SK-N-SH (cell line): ENCODE data around the gene SIM2. TPM values are rescaled to one million over a fixed set of nuclear protein-coding genes. Genes with fewer than 3 reads are reported as not detected.

Experiments used
- CTCF ChIA-PET: fragments of 300-600, 350-600 bp; formaldehyde crosslinking; extraction: SDS; loops from one replicate; lab custom pipeline; 2021; lab: Yijun Ruan, JAX
- POLR2A ChIA-PET: fragments of 350-600 bp; sonication (Branson Sonifier 250); formaldehyde crosslinking; extraction: SDS; loops from one replicate; lab custom pipeline; 2020; ENCODE audit warnings: antibody characterized with exemption, inconsistent platforms; lab: Yijun Ruan, JAX
- DNase-seq: peaks from one replicate; pipeline ENCODE4 v3.0.0; 2012
- H2AFZ ChIP-seq: fragments of 200-600 bp; sonication (generic); 2 replicates; pipeline ENCODE4 v1.8.1; 2016; ENCODE audit warnings: antibody characterized with exemption, mild to moderate bottlenecking, low read depth
- H3F3A ChIP-seq: fragments of 200-600 bp; sonication (generic); replicated peaks from 2 replicates; pipeline ENCODE3; 2016; ENCODE audit warnings: antibody characterized with exemption, mild to moderate bottlenecking; ENCODE audit not compliant: insufficient read depth
- H3K27ac ChIP-seq, 2 experiments: fragments of 200-500 bp in 1 of 2; fragments of 200-600 bp in 1 of 2; sonication (Bioruptor generic) in 1 of 2; sonication (generic), shearing (Covaris generic) in 1 of 2; 2 replicates each; pipeline versions ENCODE4 v1.5.1 to v1.6.1; 2014 to 2016; ENCODE audit warnings: low read depth in 2 of 2, inconsistent platforms in 1 of 2, low read length in 1 of 2, mild to moderate bottlenecking in 1 of 2, mixed read lengths in 1 of 2
- H3K27me3 ChIP-seq: fragments of 200-600 bp; sonication (generic), shearing (Covaris generic); 2 replicates; pipeline ENCODE4 v1.6.1; 2016; ENCODE audit warnings: mixed run types; ENCODE audit not compliant: insufficient read depth
- H3K36me3 ChIP-seq, 2 experiments: fragments of 200-500 bp in 1 of 2; fragments of 200-600 bp in 1 of 2; sonication (Bioruptor generic) in 1 of 2; sonication (generic) in 1 of 2; replicated peaks in 1 of 2; 2 replicates each; pipeline versions ENCODE3 to v1.5.1; 2014 to 2016; ENCODE audit warnings: low read length in 1 of 2, mild to moderate bottlenecking in 1 of 2; ENCODE audit not compliant: insufficient read depth in 2 of 2, control insufficient read depth in 1 of 2
- H3K4me1 ChIP-seq, 2 experiments: fragments of 200-500 bp in 1 of 2; fragments of 200-600 bp in 1 of 2; sonication (Bioruptor generic) in 1 of 2; sonication (generic), shearing (Covaris generic) in 1 of 2; 2 replicates each; pipeline versions ENCODE4 v1.5.1 to v1.6.1; 2014 to 2016; ENCODE audit warnings: low read depth in 1 of 2, low read length in 1 of 2, mixed run types in 1 of 2; ENCODE audit not compliant: insufficient read depth in 2 of 2, control insufficient read depth in 1 of 2
- H3K4me2 ChIP-seq: fragments of 200-600 bp; sonication (generic), shearing (Covaris generic); 2 replicates; pipeline ENCODE4 v1.6.1; 2017; ENCODE audit warnings: mixed run types
- H3K4me3 ChIP-seq, 2 experiments: fragments of 200-500 bp in 1 of 2; fragments of 200-600 bp in 1 of 2; sonication (Bioruptor generic) in 1 of 2; sonication (generic), shearing (Covaris generic) in 1 of 2; 2 replicates each; pipeline versions ENCODE4 v1.5.1 to v1.8.1; 2014 to 2016; ENCODE audit warnings: low read depth in 2 of 2, inconsistent platforms in 1 of 2, low read length in 1 of 2, mild to moderate bottlenecking in 1 of 2, mixed read lengths in 1 of 2, moderate library complexity in 1 of 2
- H3K79me2 ChIP-seq: fragments of 200-600 bp; sonication (generic); 2 replicates; pipeline ENCODE4 v1.8.1; 2017; ENCODE audit warnings: mild to moderate bottlenecking; ENCODE audit not compliant: insufficient read depth
- H3K9ac ChIP-seq: fragments of 200-600 bp; sonication (generic); 2 replicates; pipeline ENCODE4 v1.6.1; 2017; ENCODE audit warnings: mixed run types
- H3K9me2 ChIP-seq: fragments of 200-600 bp; sonication (generic); 2 replicates; pipeline ENCODE4 v1.6.1; 2017; ENCODE audit warnings: mixed run types
- H3K9me3 ChIP-seq: fragments of 200-600 bp; sonication (generic); 2 replicates; pipeline ENCODE4 v1.6.1; 2017; ENCODE audit warnings: mixed run types, mild to moderate bottlenecking, moderate library complexity
- H4K20me1 ChIP-seq: fragments of 200-600 bp; sonication (generic); 2 replicates; pipeline ENCODE4 v1.6.1; 2017; ENCODE audit warnings: mild to moderate bottlenecking, mixed run types; ENCODE audit not compliant: insufficient read depth
- CHD2 ChIP-seq: fragments of 150-350 bp; IDR thresholded peaks from 2 replicates; pipeline ENCODE4 v1.6.1; 2018; ENCODE audit warnings: low read length; ENCODE audit not compliant: partially characterized antibody
- EZH2phosphoT487 ChIP-seq: fragments of 200-600 bp; sonication (generic); IDR thresholded peaks from 2 replicates; pipeline ENCODE4 v1.6.1; 2017; ENCODE audit warnings: low read depth, mixed run types, mild to moderate bottlenecking, antibody characterized with exemption, moderate library complexity, borderline replicate concordance
- GABPA ChIP-seq: IDR thresholded peaks from 2 replicates; pipeline ENCODE4 v1.4.0; 2012; ENCODE audit warnings: low read depth, mild to moderate bottlenecking
- GATA2 ChIP-seq: sonication (generic); formaldehyde crosslinking; IDR thresholded peaks from 2 replicates; pipeline ENCODE4 v1.5.0; 2020; ENCODE audit warnings: mild to moderate bottlenecking, missing genetic modification reagents
- NFIC ChIP-seq: IDR thresholded peaks from 2 replicates; pipeline ENCODE4 v1.4.0; 2012; ENCODE audit warnings: borderline replicate concordance
- RAD21 ChIP-seq: IDR thresholded peaks from 2 replicates; pipeline ENCODE4 v1.6.1; 2012; ENCODE audit warnings: mild to moderate bottlenecking, low read length
- RCOR1 ChIP-seq: fragments of 150-350 bp; IDR thresholded peaks from 2 replicates; pipeline ENCODE4 v1.6.1; 2017; ENCODE audit warnings: antibody characterized with exemption, low read length
- RFX5 ChIP-seq: IDR thresholded peaks from 2 replicates; pipeline ENCODE4 v1.6.1; 2012; ENCODE audit warnings: mild to moderate bottlenecking, improper control_type of control experiment, low read length
- SMC3 ChIP-seq: IDR thresholded peaks from 2 replicates; pipeline ENCODE4 v1.6.1; 2012; ENCODE audit warnings: low read depth, low read length, improper control_type of control experiment
- TCF12 ChIP-seq: IDR thresholded peaks from 2 replicates; pipeline ENCODE4 v1.4.0; 2012
- USF1 ChIP-seq: IDR thresholded peaks from 2 replicates; pipeline ENCODE4 v1.4.0; 2012; ENCODE audit warnings: low read depth, borderline replicate concordance
- ZBTB33 ChIP-seq: IDR thresholded peaks from 2 replicates; pipeline ENCODE4 v1.4.0; 2012; ENCODE audit warnings: low read depth, borderline replicate concordance
- WGBS: methylation state at CpG from one replicate; pipeline ENCODE4 v1.1.6; 2017; ENCODE audit warnings: low lambda C conversion rate; 5-methylcytosine and 5-hydroxymethylcytosine counted together
- polyA plus RNA-seq, 3 experiments: library from polyadenylated mRNA; depleted of rRNA; stranded (reverse); fragments of >200 nt; gene quantifications; 2 replicates each; pipeline ENCODE4 v1.2.3, GENCODE V29; 2012
- TF ChIP-seq, protein P1 (sequence below): fragments of 150-350 bp; IDR thresholded peaks from 2 replicates; pipeline ENCODE4 v1.6.1; 2016; ENCODE audit warnings: mild to moderate bottlenecking, low read depth, low read length
- TF ChIP-seq, protein P2 (sequence below): IDR thresholded peaks from 2 replicates; pipeline ENCODE4 v1.4.0; 2012; ENCODE audit warnings: low read depth
- TF ChIP-seq, protein P3 (sequence below): fragments of 200-600 bp; sonication (generic); IDR thresholded peaks from 2 replicates; pipeline ENCODE4 v1.6.1; 2017; ENCODE audit warnings: antibody characterized with exemption, mild to moderate bottlenecking, moderate library complexity

Gene SIM2
- polyA plus RNA-seq, 1 of the 3 experiments (the other 2 are of a cell fraction), result not detected

GRCh38 chr21:36681117-36681631, 17.7 kb upstream of the SIM2 start (continued):
- TF ChIP-seq ZBTB33, result no peak
- no peak for TF ChIP-seq GATA2 (CRISPR knock-in tag)
- no peak for TF ChIP-seq NFIC

DNA sequence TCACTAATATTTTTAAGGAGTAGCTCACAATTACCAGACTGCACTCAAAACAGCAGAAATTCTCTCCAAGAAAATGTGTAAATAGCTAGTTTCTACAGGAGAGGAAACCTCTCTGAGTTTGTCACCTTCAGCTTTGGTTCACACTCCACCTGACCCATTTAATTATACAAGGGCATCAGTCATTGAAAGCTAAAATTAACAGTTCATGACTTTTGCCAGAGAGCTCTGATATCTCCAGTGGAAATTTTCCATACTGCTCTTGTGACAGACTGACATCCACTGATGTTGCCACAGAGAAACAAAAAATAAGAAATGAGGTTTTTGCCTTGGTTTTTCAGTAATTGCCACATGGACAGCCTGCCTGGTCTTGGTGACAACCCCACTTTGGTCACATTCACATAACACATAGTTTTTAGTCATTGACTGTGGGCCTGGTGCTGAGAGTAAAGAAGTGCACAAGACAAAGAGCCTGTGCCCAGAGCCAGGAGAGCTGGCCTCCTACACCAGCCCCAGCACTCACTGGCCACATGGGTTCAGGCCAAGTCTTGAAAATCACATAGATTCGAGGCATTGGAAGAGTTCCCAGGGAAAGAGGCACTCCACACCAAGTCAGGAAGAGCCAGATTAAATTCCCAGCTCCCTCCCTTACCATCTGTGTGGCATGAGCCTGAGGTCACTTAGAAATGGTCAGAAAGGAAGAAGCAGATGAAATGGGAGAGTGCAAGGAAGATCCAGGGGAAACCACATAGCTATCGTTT, 13.8 kb upstream of the SIM2 start:
- CTCF ChIA-PET, result interaction anchor here (0.6 to 1.1 kb wide), 2 partner anchors 54 to 274 kb away, joined by 3 read pairs; no protein-coding TSS in a partner anchor
- no peak for TF ChIP-seq CHD2
- no peak for TF ChIP-seq USF1
- TF ChIP-seq RCOR1, result no peak
- no peak for TF ChIP-seq EZH2phosphoT487
- TF ChIP-seq, protein P1, sequence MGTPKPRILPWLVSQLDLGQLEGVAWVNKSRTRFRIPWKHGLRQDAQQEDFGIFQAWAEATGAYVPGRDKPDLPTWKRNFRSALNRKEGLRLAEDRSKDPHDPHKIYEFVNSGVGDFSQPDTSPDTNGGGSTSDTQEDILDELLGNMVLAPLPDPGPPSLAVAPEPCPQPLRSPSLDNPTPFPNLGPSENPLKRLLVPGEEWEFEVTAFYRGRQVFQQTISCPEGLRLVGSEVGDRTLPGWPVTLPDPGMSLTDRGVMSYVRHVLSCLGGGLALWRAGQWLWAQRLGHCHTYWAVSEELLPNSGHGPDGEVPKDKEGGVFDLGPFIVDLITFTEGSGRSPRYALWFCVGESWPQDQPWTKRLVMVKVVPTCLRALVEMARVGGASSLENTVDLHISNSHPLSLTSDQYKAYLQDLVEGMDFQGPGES, result no peak
- TF ChIP-seq, protein P2, sequence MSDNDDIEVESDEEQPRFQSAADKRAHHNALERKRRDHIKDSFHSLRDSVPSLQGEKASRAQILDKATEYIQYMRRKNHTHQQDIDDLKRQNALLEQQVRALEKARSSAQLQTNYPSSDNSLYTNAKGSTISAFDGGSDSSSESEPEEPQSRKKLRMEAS, result no peak
- no peak for TF ChIP-seq RFX5
- no peak for TF ChIP-seq SMC3
- no peak for TF ChIP-seq ZBTB33
- TF ChIP-seq, protein P3, sequence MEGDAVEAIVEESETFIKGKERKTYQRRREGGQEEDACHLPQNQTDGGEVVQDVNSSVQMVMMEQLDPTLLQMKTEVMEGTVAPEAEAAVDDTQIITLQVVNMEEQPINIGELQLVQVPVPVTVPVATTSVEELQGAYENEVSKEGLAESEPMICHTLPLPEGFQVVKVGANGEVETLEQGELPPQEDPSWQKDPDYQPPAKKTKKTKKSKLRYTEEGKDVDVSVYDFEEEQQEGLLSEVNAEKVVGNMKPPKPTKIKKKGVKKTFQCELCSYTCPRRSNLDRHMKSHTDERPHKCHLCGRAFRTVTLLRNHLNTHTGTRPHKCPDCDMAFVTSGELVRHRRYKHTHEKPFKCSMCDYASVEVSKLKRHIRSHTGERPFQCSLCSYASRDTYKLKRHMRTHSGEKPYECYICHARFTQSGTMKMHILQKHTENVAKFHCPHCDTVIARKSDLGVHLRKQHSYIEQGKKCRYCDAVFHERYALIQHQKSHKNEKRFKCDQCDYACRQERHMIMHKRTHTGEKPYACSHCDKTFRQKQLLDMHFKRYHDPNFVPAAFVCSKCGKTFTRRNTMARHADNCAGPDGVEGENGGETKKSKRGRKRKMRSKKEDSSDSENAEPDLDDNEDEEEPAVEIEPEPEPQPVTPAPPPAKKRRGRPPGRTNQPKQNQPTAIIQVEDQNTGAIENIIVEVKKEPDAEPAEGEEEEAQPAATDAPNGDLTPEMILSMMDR, result no peak
- TF ChIP-seq TCF12, result no peak
- no peak for TF ChIP-seq GABPA
- TF ChIP-seq RAD21, result no peak
- no peaks in the 10 kb centered on the region for H3K79me2 ChIP-seq
- WGBS, result 12% methylated on average over 2 of the region's 2 CpGs
- DNase-seq, result no peak
- H3K36me3 ChIP-seq, result no peaks in the 10 kb centered on the region
- H2AFZ ChIP-seq, result no peak overlapping the region
- no peak overlapping the region for H3K9ac ChIP-seq
- H3F3A ChIP-seq, result no peaks in the 10 kb centered on the region
- H4K20me1 ChIP-seq, result no peaks in the 10 kb centered on the region
- H3K4me2 ChIP-seq, result no peak overlapping the region
- H3K4me1 ChIP-seq, result no peaks in the 10 kb centered on the region
- H3K27ac ChIP-seq, result no peak overlapping the region
- 0 out of 2 replicates have a peak, but pooled peaks cover 6% of the 10 kb centered on the region for H3K9me3 ChIP-seq
- POLR2A ChIA-PET, result no interaction called here
- no peaks in the 10 kb centered on the region for H3K9me2 ChIP-seq
- H3K4me3 ChIP-seq, result no peak overlapping the region
- H3K27me3 ChIP-seq, result peaks cover 39% of the 10 kb centered on the region
